HepG2 (cell line): ENCODE results near the gene MVB12A. TPM values are rescaled to one million over a fixed set of nuclear protein-coding genes. Genes with fewer than 3 reads are reported as not detected.
A peak's percentile ranks its signal among the peaks of the same experiment; 100 is the strongest.

Source experiments
- ATAC-seq: fragments of 200-7000 bp; cut with Tn5 transposase; 3 replicates; pipeline ENCODE4 v1.9.1; 2020; ENCODE audit warnings: mild to moderate bottlenecking, moderate library complexity
- BruUV-seq: library from RNA; stranded (reverse); fragments of 400-500 nt; replicated peaks from 2 replicates; lab custom pipeline; 2021; lab: Mats Ljungman, UMichigan
- CTCF ChIA-PET: fragments of 300-600 bp; formaldehyde crosslinking; extraction: SDS; loops from one replicate; lab custom pipeline; 2021; ENCODE audit warnings: low total read pairs, inconsistent platforms, low intra/inter-chr PET ratio; lab: Yijun Ruan, JAX
- POLR2A ChIA-PET: fragments of 350-600 bp; sonication (Branson Sonifier 250); formaldehyde crosslinking; loops from one replicate; lab custom pipeline; 2020; ENCODE audit warnings: antibody characterized with exemption, inconsistent platforms; lab: Yijun Ruan, JAX
- DNase-seq: peaks from one replicate; pipeline ENCODE4 v3.0.0-alpha.2; 2015; ENCODE audit warnings: low spot score
- FAIRE-seq: peaks from 3 replicates; lab custom pipeline; 2011; peaks lifted over from hg19 to GRCh38; lab: Jason Lieb, UNC
- H2AFZ ChIP-seq: one replicate; pipeline ENCODE4 v1.6.1; 2011; ENCODE audit warnings: low read length, inconsistent platforms
- H3K27ac ChIP-seq: fragments of 300-600 bp; 3 replicates; pipeline ENCODE4 v1.8.0; 2011; ENCODE audit warnings: mixed run types, mild to moderate bottlenecking, mixed read lengths, low read length, inconsistent platforms; ENCODE audit not compliant: insufficient read depth; ENCODE audit errors: extremely low read length
- H3K27me3 ChIP-seq, 2 experiments: fragments of 200-600 bp in 1 of 2; 2 replicates in 1 of 2; 3 replicates in 1 of 2; pipeline versions ENCODE4 v1.6.0 to v1.8.0; 2011; ENCODE audit warnings: low read length in 2 of 2, mild to moderate bottlenecking in 2 of 2, moderate library complexity in 2 of 2, inconsistent platforms in 1 of 2; ENCODE audit not compliant: insufficient read depth in 2 of 2, control insufficient read depth in 1 of 2
- H3K36me3 ChIP-seq, 2 experiments: fragments of 200-600 bp in 1 of 2; replicated peaks in 1 of 2; 2 replicates in 1 of 2; 3 replicates in 1 of 2; pipeline versions ENCODE4 v1.5.1 to v1.8.0; 2011; ENCODE audit warnings: low read length in 2 of 2, inconsistent platforms in 1 of 2; ENCODE audit not compliant: insufficient read depth in 2 of 2, control insufficient read depth in 1 of 2
- H3K4me1 ChIP-seq: 2 replicates; pipeline ENCODE4 v1.5.1; 2012; ENCODE audit warnings: low read length, inconsistent platforms; ENCODE audit not compliant: insufficient read depth
- H3K4me2 ChIP-seq: 2 replicates; pipeline ENCODE4 v1.6.0; 2011; ENCODE audit warnings: low read depth, low read length, inconsistent platforms
- H3K4me3 ChIP-seq, 3 experiments: fragments of 200-600 bp in 1 of 3; sonication (generic), shearing (Covaris generic) in 1 of 3; replicated peaks in 1 of 3; 2 replicates each; pipeline ENCODE4 v1.5.1; 2011 to 2016; ENCODE audit warnings: low read length in 3 of 3, inconsistent platforms in 2 of 3, low read depth in 2 of 3, mild to moderate bottlenecking in 2 of 3, control low read depth in 1 of 3, mixed read lengths in 1 of 3; ENCODE audit not compliant: insufficient read depth in 1 of 3
- H3K79me2 ChIP-seq: one replicate; pipeline ENCODE4 v1.6.1; 2011; ENCODE audit warnings: low read length, inconsistent platforms; ENCODE audit not compliant: insufficient read depth
- H3K9ac ChIP-seq: 2 replicates; pipeline ENCODE4 v1.6.0; 2011; ENCODE audit warnings: mild to moderate bottlenecking, low read depth, low read length, inconsistent platforms; ENCODE audit not compliant: insufficient read depth
- H3K9me3 ChIP-seq: 2 replicates; pipeline ENCODE4 v1.5.1; 2012; ENCODE audit warnings: mild to moderate bottlenecking, low read length
- H4K20me1 ChIP-seq: 2 replicates; pipeline ENCODE4 v1.6.0; 2011; ENCODE audit warnings: inconsistent platforms, mild to moderate bottlenecking, low read length, moderate library complexity; ENCODE audit not compliant: insufficient read depth
- CC2D1A ChIP-seq: sonication (generic); formaldehyde crosslinking; IDR thresholded peaks from 2 replicates; pipeline ENCODE4 v1.8.1; 2023; ENCODE audit warnings: mild to moderate bottlenecking, missing genetic modification reagents
- GATAD2A ChIP-seq: IDR thresholded peaks from 2 replicates; pipeline ENCODE4 v1.6.1; 2016
- KDM1A ChIP-seq: IDR thresholded peaks from 2 replicates; pipeline ENCODE4 v1.6.1; 2016; ENCODE audit warnings: missing compliant biosample characterization
- MTF1 ChIP-seq: sonication (generic); formaldehyde crosslinking; IDR thresholded peaks from 2 replicates; pipeline ENCODE4 v1.5.0; 2020; ENCODE audit warnings: missing genetic modification reagents
- MXD4 ChIP-seq: IDR thresholded peaks from 2 replicates; pipeline ENCODE4 v1.6.1; 2016; ENCODE audit warnings: mild to moderate bottlenecking, missing biosample characterization, missing genetic modification reagents
- PHF21A ChIP-seq: sonication (generic); formaldehyde crosslinking; IDR thresholded peaks from 2 replicates; pipeline ENCODE4 v1.5.0; 2020; ENCODE audit warnings: mild to moderate bottlenecking, missing genetic modification reagents
- POLR2G ChIP-seq: fragments of 200-400 bp; formaldehyde crosslinking; IDR thresholded peaks from 2 replicates; pipeline ENCODE4 v1.6.1; 2018; ENCODE audit warnings: mild to moderate bottlenecking, low read depth, low read length, moderate library complexity
- SMAD1 ChIP-seq: sonication (generic); formaldehyde crosslinking; IDR thresholded peaks from 2 replicates; pipeline ENCODE4 v1.4.0; 2020; ENCODE audit warnings: missing genetic modification reagents, low read depth, mild to moderate bottlenecking, borderline replicate concordance
- SNRNP70 ChIP-seq: fragments of 200-400 bp; formaldehyde crosslinking; IDR thresholded peaks from 2 replicates; pipeline ENCODE4 v1.6.1; 2017; ENCODE audit warnings: mild to moderate bottlenecking, low read depth, low read length, moderate library complexity
- ZC3H4 ChIP-seq: sonication (generic); formaldehyde crosslinking; IDR thresholded peaks from 2 replicates; pipeline ENCODE4 v1.4.0; 2020; ENCODE audit warnings: missing genetic modification reagents, borderline replicate concordance
- ZFX ChIP-seq: sonication (generic); formaldehyde crosslinking; IDR thresholded peaks from 2 replicates; pipeline ENCODE4 v1.4.0; 2020; ENCODE audit warnings: mild to moderate bottlenecking, low read depth, missing genetic modification reagents, moderate library complexity
- ZNF280B ChIP-seq: sonication (generic); formaldehyde crosslinking; IDR thresholded peaks from 2 replicates; pipeline ENCODE4 v1.5.0; 2020; ENCODE audit warnings: missing genetic modification reagents, mild to moderate bottlenecking, borderline replicate concordance
- ZNF547 ChIP-seq: sonication (generic); formaldehyde crosslinking; IDR thresholded peaks from 2 replicates; pipeline ENCODE4 v1.5.1; 2020; ENCODE audit warnings: mild to moderate bottlenecking, missing genetic modification reagents
- ZNF605 ChIP-seq: sonication (generic); formaldehyde crosslinking; IDR thresholded peaks from 2 replicates; pipeline ENCODE4 v1.8.0; 2022; ENCODE audit warnings: mild to moderate bottlenecking, missing genetic modification reagents
- ZNF788 ChIP-seq: sonication (generic); formaldehyde crosslinking; IDR thresholded peaks from 2 replicates; pipeline ENCODE4 v1.5.0; 2020; ENCODE audit warnings: mild to moderate bottlenecking, missing genetic modification reagents, borderline replicate concordance
- WGBS: methylation state at CpG from one replicate; pipeline ENCODE4 v1.1.6; 2017; ENCODE audit warnings: low lambda C conversion rate; 5-methylcytosine and 5-hydroxymethylcytosine counted together
- in situ Hi-C: cut with HindIII; loops from 2 replicates; pipeline ENCODE4 v1.10.0; 2017; ENCODE audit warnings: low pct_unique_long_range_greater_than_20kb; ENCODE audit not compliant: extremely low pct_ligation_motif_present
- intact Hi-C: fragments of 100-400 bp; cut with micrococcal nuclease; formaldehyde crosslinking; loops from one replicate; pipeline ENCODE4 v1.10.0; 2022; ENCODE audit not compliant: unreplicated experiment
- polyA plus RNA-seq, 8 experiments: library from polyadenylated mRNA; depleted of rRNA in 3 of 8; stranded (reverse) in 7 of 8; unstranded in 1 of 8; fragments of >200 nt; fragmentation: Illumina TruSeq in 4 of 8; extraction: Trizol in 4 of 8; gene quantifications; 2 replicates each; pipeline versions ENCODE4 v1.2.1 to v1.2.3, GENCODE V29; 2011 to 2016; ENCODE audit warnings: low read depth in 4 of 8, missing spikeins in 1 of 8, mixed read lengths in 1 of 8; ENCODE audit not compliant: insufficient read depth in 1 of 8
- total RNA-seq, 5 experiments: library from RNA; depleted of rRNA; stranded (reverse); fragments of >200 nt; fragmentation: Illumina TruSeq; extraction: Trizol; gene quantifications; 2 replicates each; pipeline ENCODE4 v1.2.3, GENCODE V29; 2016; ENCODE audit warnings: low read depth in 1 of 5
- TF ChIP-seq, protein P1 (sequence below): sonication (generic); formaldehyde crosslinking; IDR thresholded peaks from 2 replicates; pipeline ENCODE4 v1.8.0; 2022; ENCODE audit warnings: low read depth, missing genetic modification reagents
- TF ChIP-seq, protein P2 (sequence below): sonication (generic); formaldehyde crosslinking; IDR thresholded peaks from 2 replicates; pipeline ENCODE4 v1.4.0; 2020; ENCODE audit warnings: missing genetic modification reagents

MVB12A gene
- total and polyA plus RNA-seq, 2 of the 13 experiments (the other 11 are each of a cell fraction or from before 2014, with no cell fraction given): 35.7 to 36.1 TPM

DNA sequence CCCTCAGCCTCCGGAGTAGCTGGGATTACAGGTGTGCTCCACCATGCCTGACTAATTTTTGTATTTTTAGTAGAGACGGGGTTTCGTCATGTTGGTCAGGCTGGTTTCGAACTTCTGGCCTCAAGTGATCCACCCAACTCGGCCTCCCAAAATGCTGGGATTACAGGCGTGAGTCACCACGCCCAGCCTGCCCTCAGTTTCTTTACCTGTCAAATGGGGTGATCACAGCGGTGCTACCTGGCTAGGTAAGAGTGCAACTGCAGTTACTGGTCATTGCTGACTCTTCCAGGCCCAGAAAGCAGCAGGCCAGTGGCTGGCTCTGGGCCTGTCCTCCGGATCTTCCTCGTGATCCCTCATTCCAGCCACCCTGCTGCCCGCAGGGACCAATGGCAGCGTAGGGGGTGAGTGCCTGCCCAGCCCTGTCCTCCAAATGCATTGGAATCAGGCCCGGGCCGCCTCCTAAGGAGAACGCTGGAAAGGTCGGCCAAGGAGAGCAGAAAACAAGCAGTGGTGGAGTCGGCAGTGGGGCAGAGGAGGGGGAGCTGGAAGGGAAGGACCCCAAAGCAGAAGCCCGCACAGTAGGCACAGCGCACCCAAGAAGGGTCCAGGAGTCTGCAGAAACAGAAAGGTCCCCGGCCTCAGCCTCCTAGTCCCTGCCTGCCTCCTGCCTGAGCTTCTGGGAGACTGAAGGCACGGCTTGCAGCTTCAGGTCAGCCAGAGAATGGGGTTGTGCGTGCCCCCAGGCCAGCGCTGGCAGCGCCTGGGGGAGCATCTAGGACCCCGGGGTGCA is 48.6 kb downstream of the MVB12A start (continued):
- TF ChIP-seq ZNF280B (CRISPR knock-in tag): 0 out of 2 replicates have a peak, but pooled peaks have one; percentile 51
- peak; percentile 47; the same call in 1 of the 2 replicates for TF ChIP-seq ZFX (CRISPR knock-in tag)
- TF ChIP-seq, protein P1, sequence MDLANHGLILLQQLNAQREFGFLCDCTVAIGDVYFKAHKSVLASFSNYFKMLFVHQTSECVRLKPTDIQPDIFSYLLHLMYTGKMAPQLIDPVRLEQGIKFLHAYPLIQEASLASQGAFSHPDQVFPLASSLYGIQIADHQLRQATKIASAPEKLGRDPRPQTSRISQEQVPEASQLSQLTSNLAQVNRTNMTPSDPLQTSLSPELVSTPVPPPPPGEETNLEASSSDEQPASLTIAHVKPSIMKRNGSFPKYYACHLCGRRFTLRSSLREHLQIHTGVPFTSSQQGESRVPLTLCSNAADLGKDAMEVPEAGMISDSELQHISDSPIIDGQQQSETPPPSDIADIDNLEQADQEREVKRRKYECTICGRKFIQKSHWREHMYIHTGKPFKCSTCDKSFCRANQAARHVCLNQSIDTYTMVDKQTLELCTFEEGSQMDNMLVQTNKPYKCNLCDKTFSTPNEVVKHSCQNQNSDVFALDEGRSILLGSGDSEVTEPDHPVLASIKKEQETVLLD (CRISPR knock-in tag): no peak
- TF ChIP-seq MXD4 (CRISPR knock-in tag): no peak
- no peak for TF ChIP-seq MTF1 (CRISPR knock-in tag)
- no peak for TF ChIP-seq GATAD2A (CRISPR knock-in tag)

GRCh38 chr19:17469092-17469480 is 49.2 kb downstream of the MVB12A start:
- Histone ChIP-seq H3K4me1 (peaks cover 53% of the 10 kb centered on the region), H3K79me2 (peaks cover 8% of the 10 kb centered on the region), H3K27ac (peak overlapping the region; percentile 23), H3K27me3 (peaks cover 0 to 10% of the 10 kb centered on the region in 2 experiments; a peak in 2 of 5 replicates), H3K4me3 (peak overlapping the region; percentile 71 to 85 (median 71)), H2AFZ (peak overlapping the region; percentile 18), H3K4me2 (peak overlapping the region; percentile 98), H3K9me3 (no peaks in the 10 kb centered on the region), H3K36me3 (no peaks in the 10 kb centered on the region), H4K20me1 (no peaks in the 10 kb centered on the region), H3K9ac (peak overlapping the region; percentile 53)
- CTCF ChIA-PET: no interaction called here
- no peak for ATAC-seq
- no TSS peak for BruUV-seq
- POLR2A ChIA-PET: interaction anchor here (0.9 to 1.1 kb wide), 2 partner anchors 30 to 63 kb away, joined by 3 to 4 read pairs; partner anchors contain the start of gene BST2
- no peak for FAIRE-seq
- WGBS: 20% methylated on average over 1 of the region's 19 CpGs
- intact Hi-C loops (loop anchor here (10.0 kb wide), 1 partner anchor 124 kb away; no protein-coding TSS in a partner anchor), in situ Hi-C loops (no loop called here)
- DNase-seq: no peak
- TF ChIP-seq POLR2G (no peak), ZNF605 (CRISPR knock-in tag) (peak; percentile 90), ZC3H4 (CRISPR knock-in tag) (no peak), CC2D1A (CRISPR knock-in tag) (no peak), KDM1A (CRISPR knock-in tag) (no peak), ZNF788 (CRISPR knock-in tag) (peak; percentile 53; the same call in 1 of the 2 replicates), MTF1 (CRISPR knock-in tag) (no peak), ZNF547 (CRISPR knock-in tag) (peak; percentile 9; the same call in 1 of the 2 replicates), SNRNP70 (no peak), PHF21A (CRISPR knock-in tag) (0 out of 2 replicates have a peak, but pooled peaks have one; percentile 7), SMAD1 (CRISPR knock-in tag) (no peak)
- TF ChIP-seq, protein P2, sequence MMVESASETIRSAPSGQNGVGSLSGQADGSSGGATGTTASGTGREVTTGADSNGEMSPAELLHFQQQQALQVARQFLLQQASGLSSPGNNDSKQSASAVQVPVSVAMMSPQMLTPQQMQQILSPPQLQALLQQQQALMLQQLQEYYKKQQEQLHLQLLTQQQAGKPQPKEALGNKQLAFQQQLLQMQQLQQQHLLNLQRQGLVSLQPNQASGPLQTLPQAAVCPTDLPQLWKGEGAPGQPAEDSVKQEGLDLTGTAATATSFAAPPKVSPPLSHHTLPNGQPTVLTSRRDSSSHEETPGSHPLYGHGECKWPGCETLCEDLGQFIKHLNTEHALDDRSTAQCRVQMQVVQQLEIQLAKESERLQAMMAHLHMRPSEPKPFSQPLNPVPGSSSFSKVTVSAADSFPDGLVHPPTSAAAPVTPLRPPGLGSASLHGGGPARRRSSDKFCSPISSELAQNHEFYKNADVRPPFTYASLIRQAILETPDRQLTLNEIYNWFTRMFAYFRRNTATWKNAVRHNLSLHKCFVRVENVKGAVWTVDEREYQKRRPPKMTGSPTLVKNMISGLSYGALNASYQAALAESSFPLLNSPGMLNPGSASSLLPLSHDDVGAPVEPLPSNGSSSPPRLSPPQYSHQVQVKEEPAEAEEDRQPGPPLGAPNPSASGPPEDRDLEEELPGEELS (CRISPR knock-in tag): no peak
